Activated CD8-positive, alpha-beta T cell treated with anti-CD3 and anti-CD28 coated beads, Interleukin-2, amount 10 ng/mL, durations not matched to agents 7 days and 5 days (primary cell): ENCODE measurements around the gene RET. TPM values are rescaled to one million over a fixed set of nuclear protein-coding genes. Genes with fewer than 3 reads are reported as not detected.
A peak's percentile ranks its signal among the peaks of the same experiment; 100 is the strongest.

Experiments
- ATAC-seq: fragments of 150-1000 bp; cut with Tn5 transposase; one replicate; pipeline ENCODE4 v1.10.0; 2021; ENCODE audit warnings: moderate library complexity
- CTCF ChIA-PET: fragments of 350-600 bp; sonication (Branson Sonifier 250); formaldehyde crosslinking; loops from one replicate; lab custom pipeline; 2021; ENCODE audit warnings: antibody characterized with exemption; lab: Charles Lee
- POLR2A ChIA-PET: fragments of 350-600 bp; sonication (Branson Sonifier 250); formaldehyde crosslinking; loops from one replicate; lab custom pipeline; 2021; ENCODE audit warnings: antibody characterized with exemption; lab: Charles Lee
- DNase-seq: peaks from one replicate; pipeline ENCODE4 v3.0.0-alpha.2; 2020
- H3K27ac Mint-ChIP-seq: one replicate; pipeline ENCODE4 v1.8.0; 2021; ENCODE audit warnings: mild to moderate bottlenecking, mixed read lengths
- H3K27me3 Mint-ChIP-seq: one replicate; pipeline ENCODE4 v1.8.0; 2021; ENCODE audit warnings: low read depth, mixed read lengths
- H3K36me3 Mint-ChIP-seq: one replicate; pipeline ENCODE4 v1.8.0; 2021; ENCODE audit warnings: low read depth, mixed read lengths
- H3K4me1 Mint-ChIP-seq: one replicate; pipeline ENCODE4 v1.8.0; 2021; ENCODE audit warnings: low read depth, mixed read lengths
- H3K4me3 Mint-ChIP-seq: one replicate; pipeline ENCODE4 v1.8.0; 2021; ENCODE audit warnings: mild to moderate bottlenecking, mixed read lengths
- H3K9me3 Mint-ChIP-seq: one replicate; pipeline ENCODE4 v1.8.0; 2022; ENCODE audit warnings: mixed read lengths; ENCODE audit not compliant: insufficient read depth
- total RNA-seq, 2 experiments: library from RNA; stranded (reverse); gene quantifications; one replicate each; pipeline ENCODE4 v1.2.3, GENCODE V29; 2021

The RET gene
- total RNA-seq, 2 experiments from 2014 or later = 0.13 to 0.34 TPM

DNA sequence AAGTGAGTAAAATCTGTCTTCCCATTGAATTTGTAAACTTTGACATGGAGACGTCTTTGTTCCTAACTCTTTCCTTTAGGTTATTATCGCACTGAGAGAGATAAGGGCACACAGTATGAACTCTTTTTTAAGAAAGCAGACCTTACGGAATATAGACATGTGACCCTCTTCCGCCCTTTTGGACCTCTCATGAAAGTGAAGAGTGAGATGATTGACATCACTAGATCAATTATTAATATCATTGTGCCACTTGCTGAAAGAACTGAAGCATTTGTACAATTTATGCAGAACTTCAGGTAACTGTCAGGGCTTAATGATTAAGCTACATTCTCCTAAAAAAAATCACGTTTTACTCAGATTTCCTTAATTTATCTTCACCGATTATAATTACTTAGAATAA, 81.8 kb downstream of the RET start:
- Mint-ChIP-seq H3K27me3 (no peaks in the 10 kb centered on the region), H3K27ac (no peak overlapping the region), H3K4me1 (peaks cover 54% of the 10 kb centered on the region), H3K9me3 (no peaks in the 10 kb centered on the region), H3K4me3 (no peak overlapping the region), H3K36me3 (peaks cover 54% of the 10 kb centered on the region)
- CTCF ChIA-PET = interaction anchor here (0.6 to 1.2 kb wide), 3 partner anchors 30 to 190 kb away, joined by 3 to 4 read pairs (median 3); no protein-coding TSS in a partner anchor
- ATAC-seq (no peak), DNase-seq (no peak)
- POLR2A ChIA-PET = interaction anchor here (0.6 to 3.9 kb wide), 2 partner anchors 20 to 40 kb away, joined by 4 to 17 read pairs; partner anchors contain the start of gene CSGALNACT2

GRCh38 chr10:43160046-43160920, 83.4 kb downstream of the RET start:
- H3K36me3 Mint-ChIP-seq = peaks cover 56% of the 10 kb centered on the region
- POLR2A ChIA-PET = interaction anchor here (1.0 to 3.9 kb wide), 2 partner anchors 15 to 22 kb away, joined by 3 to 17 read pairs; partner anchors contain the start of gene CSGALNACT2

GRCh38 chr10:43160921-43161255, 84.0 kb downstream of the RET start:
- CTCF ChIA-PET = interaction anchor here (1.1 to 1.9 kb wide), 2 partner anchors 21 to 44 kb away, joined by 3 to 7 read pairs; no protein-coding TSS in a partner anchor
- H3K4me3 Mint-ChIP-seq = no peak overlapping the region
- H3K4me1 Mint-ChIP-seq = peaks cover 51% of the 10 kb centered on the region
- ATAC-seq (no peak), DNase-seq (no peak)
- peaks cover 53% of the 10 kb centered on the region for H3K36me3 Mint-ChIP-seq
- peak overlapping the region; percentile 46 for H3K27ac Mint-ChIP-seq
- no peaks in the 10 kb centered on the region for H3K27me3 Mint-ChIP-seq
- POLR2A ChIA-PET = interaction anchor here (3.9 kb wide), 1 partner anchor 22 kb away, joined by 17 read pairs; the partner anchor contains the start of gene CSGALNACT2
- H3K9me3 Mint-ChIP-seq = no peaks in the 10 kb centered on the region

More at GRCh38 chr10:43160046-43160920, 83.4 kb downstream of the RET start:
- Mint-ChIP-seq H3K4me3 (no peak overlapping the region), H3K27me3 (no peaks in the 10 kb centered on the region), H3K9me3 (no peaks in the 10 kb centered on the region), H3K4me1 (peaks cover 52% of the 10 kb centered on the region), H3K27ac (peak overlapping the region; percentile 46)
- ATAC-seq = no peak
- DNase-seq = no peak
- CTCF ChIA-PET = interaction anchor here (0.8 to 1.9 kb wide), 6 partner anchors 20 to 189 kb away, joined by 3 to 7 read pairs (median 4); partner anchors contain the start of gene CSGALNACT2

DNA sequence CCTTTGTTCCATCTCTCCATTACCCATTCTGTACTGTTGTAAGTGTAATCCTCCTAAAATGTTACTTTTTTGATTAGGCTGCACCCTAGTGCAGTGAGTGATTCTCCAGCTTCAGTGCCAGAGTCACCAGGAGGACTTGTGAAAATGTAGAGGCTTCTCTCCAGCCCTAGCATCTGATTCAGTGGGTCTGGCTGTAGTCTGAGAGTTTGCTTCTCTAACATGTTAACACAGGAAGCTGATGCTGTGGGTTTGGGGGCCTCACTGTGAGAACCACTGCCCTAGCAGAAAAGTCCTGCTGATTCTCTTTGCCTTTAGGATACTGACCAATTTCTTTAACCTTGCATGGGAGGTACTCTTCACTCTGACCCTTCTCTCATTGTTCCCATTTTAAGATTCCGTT, 85.7 kb downstream of the RET start:
- POLR2A ChIA-PET = interaction anchor here (1.7 kb wide), 1 partner anchor 22 kb away, joined by 6 read pairs; no protein-coding TSS in a partner anchor
- H3K4me3 Mint-ChIP-seq = no peak overlapping the region

DNA sequence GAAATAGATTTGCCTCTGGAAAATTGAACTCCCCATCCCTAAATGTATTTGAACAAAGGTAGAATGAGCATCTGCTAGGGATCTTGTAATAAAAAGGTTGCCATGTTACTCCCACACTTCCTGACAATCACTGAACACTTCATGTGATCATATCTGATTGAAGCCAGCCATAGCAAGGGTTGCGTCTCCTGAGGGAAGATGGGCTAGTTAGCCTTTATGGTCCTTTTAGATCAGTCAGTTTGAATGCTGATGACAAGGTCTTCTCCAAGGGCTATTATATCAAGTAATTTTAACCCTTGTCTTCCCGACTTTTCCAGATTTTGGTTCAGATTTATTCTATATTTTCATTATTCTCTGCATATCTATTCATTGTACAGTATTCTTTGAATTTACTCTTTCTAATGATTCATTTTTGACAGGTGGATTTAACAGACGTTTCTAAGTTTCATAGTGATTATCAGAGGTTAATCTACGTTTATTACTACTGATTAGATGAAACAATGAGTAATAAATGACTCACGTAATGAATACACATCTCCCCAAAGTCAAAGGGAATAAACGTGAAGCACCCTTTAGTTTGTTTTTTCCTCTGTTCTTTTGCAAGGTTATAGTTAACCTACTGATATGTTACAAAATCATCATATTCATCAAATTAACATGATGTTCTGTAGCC, 89.5 kb downstream of the RET start:
- no peaks in the 10 kb centered on the region for H3K9me3 Mint-ChIP-seq
- POLR2A ChIA-PET = no interaction called here
- CTCF ChIA-PET = interaction anchor here (1.4 kb wide), 1 partner anchor 36 kb away, joined by 5 read pairs; no protein-coding TSS in a partner anchor

More for the DNA sequence above, 85.7 kb downstream of the RET start:
- CTCF ChIA-PET = interaction anchor here (2.0 kb wide), 1 partner anchor 42 kb away, joined by 7 read pairs; no protein-coding TSS in a partner anchor
- Mint-ChIP-seq H3K27ac (no peak overlapping the region), H3K27me3 (no peaks in the 10 kb centered on the region), H3K4me1 (peaks cover 41% of the 10 kb centered on the region), H3K9me3 (no peaks in the 10 kb centered on the region), H3K36me3 (peaks cover 44% of the 10 kb centered on the region)
- DNase-seq (no peak), ATAC-seq (no peak)

GRCh38 chr10:43166880-43167497, 90.1 kb downstream of the RET start:
- peaks cover 55% of the 10 kb centered on the region for H3K36me3 Mint-ChIP-seq
- H3K27ac Mint-ChIP-seq = no peak overlapping the region
- H3K27me3 Mint-ChIP-seq = no peaks in the 10 kb centered on the region
- ATAC-seq = no peak
- CTCF ChIA-PET = no interaction called here
- H3K9me3 Mint-ChIP-seq = no peaks in the 10 kb centered on the region
- no peak overlapping the region for H3K4me3 Mint-ChIP-seq
- DNase-seq = no peak
- H3K4me1 Mint-ChIP-seq = peaks cover 30% of the 10 kb centered on the region
- POLR2A ChIA-PET = interaction anchor here (0.7 kb wide), 1 partner anchor 177 kb away, joined by 4 read pairs; no protein-coding TSS in a partner anchor

More for the DNA sequence above, 89.5 kb downstream of the RET start:
- Mint-ChIP-seq H3K27me3 (no peaks in the 10 kb centered on the region), H3K36me3 (peaks cover 55% of the 10 kb centered on the region), H3K4me1 (peaks cover 31% of the 10 kb centered on the region), H3K27ac (no peak overlapping the region), H3K4me3 (no peak overlapping the region)
- no peak for DNase-seq
- ATAC-seq = no peak

GRCh38 chr10:43167498-43167889, 90.6 kb downstream of the RET start:
- Mint-ChIP-seq H3K36me3 (peaks cover 54% of the 10 kb centered on the region), H3K9me3 (no peaks in the 10 kb centered on the region), H3K27me3 (no peaks in the 10 kb centered on the region), H3K4me3 (no peak overlapping the region), H3K4me1 (peaks cover 30% of the 10 kb centered on the region), H3K27ac (no peak overlapping the region)
- no peak for DNase-seq
- CTCF ChIA-PET = no interaction called here
- POLR2A ChIA-PET = interaction anchor here (0.7 kb wide), 1 partner anchor 177 kb away, joined by 4 read pairs; no protein-coding TSS in a partner anchor
- ATAC-seq = no peak

- Mint-ChIP-seq H3K9me3 (no peaks in the 10 kb centered on the region), H3K4me1 (peaks cover 30% of the 10 kb centered on the region), H3K36me3 (peaks cover 62% of the 10 kb centered on the region), H3K27ac (no peak overlapping the region), H3K27me3 (no peaks in the 10 kb centered on the region), H3K4me3 (no peak overlapping the region)
- ChIA-PET POLR2A (no interaction called here), CTCF (interaction anchor here (3.0 kb wide), 1 partner anchor 31 kb away, joined by 13 read pairs; no protein-coding TSS in a partner anchor)
- DNase-seq (no peak), ATAC-seq (no peak)
Observed at GRCh38 chr10:43170491-43170890, 93.6 kb downstream of the RET start.

- CTCF ChIA-PET = interaction anchor here (0.9 to 3.0 kb wide), 4 partner anchors 9 to 33 kb away, joined by 3 to 13 read pairs (median 5); no protein-coding TSS in a partner anchor
- Mint-ChIP-seq H3K27ac (peak overlapping the region; percentile 8), H3K9me3 (no peaks in the 10 kb centered on the region), H3K4me3 (no peak overlapping the region), H3K4me1 (peaks cover 22% of the 10 kb centered on the region), H3K36me3 (peaks cover 79% of the 10 kb centered on the region), H3K27me3 (no peaks in the 10 kb centered on the region)
- POLR2A ChIA-PET = interaction anchor here (0.9 to 1.7 kb wide), 3 partner anchors 21 to 52 kb away, joined by 3 to 7 read pairs (median 3); partner anchors contain the start of gene CSGALNACT2
- peak; percentile 47 for DNase-seq
- peak; percentile 53 for ATAC-seq
Observed at GRCh38 chr10:43172645-43173044, 95.8 kb downstream of the RET start.

DNA sequence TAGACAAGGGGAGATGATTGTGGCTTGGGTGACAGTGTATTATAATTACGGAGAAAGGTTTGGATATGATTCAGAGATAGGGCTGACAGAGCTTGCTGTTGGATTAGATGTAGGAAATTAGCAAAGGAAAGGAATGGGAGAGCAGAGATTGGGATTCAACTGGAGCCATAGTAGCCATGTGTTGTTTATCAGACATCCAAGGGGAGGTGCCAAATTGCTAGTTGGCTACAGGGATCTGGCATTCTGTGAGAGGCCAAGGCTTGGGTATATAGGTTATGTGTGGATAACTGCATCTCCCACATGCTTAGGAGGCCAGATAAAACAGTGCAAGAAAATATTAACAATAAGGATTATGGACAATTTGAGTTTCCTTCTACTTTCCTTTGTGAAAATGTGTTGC, 96.3 kb downstream of the RET start:
- ChIA-PET CTCF (interaction anchor here (1.5 kb wide), 1 partner anchor 34 kb away, joined by 4 read pairs; no protein-coding TSS in a partner anchor), POLR2A (interaction anchor here (1.7 kb wide), 1 partner anchor 35 kb away, joined by 7 read pairs; the partner anchor contains the start of gene CSGALNACT2)
- Mint-ChIP-seq H3K4me1 (peaks cover 22% of the 10 kb centered on the region), H3K36me3 (peaks cover 84% of the 10 kb centered on the region), H3K27ac (peak overlapping the region; percentile 8), H3K4me3 (no peak overlapping the region), H3K9me3 (no peaks in the 10 kb centered on the region), H3K27me3 (no peaks in the 10 kb centered on the region)
- ATAC-seq (no peak), DNase-seq (no peak)
